ENCODE measurements around the gene RAB3GAP2.

Gene RAB3GAP2

DNA sequence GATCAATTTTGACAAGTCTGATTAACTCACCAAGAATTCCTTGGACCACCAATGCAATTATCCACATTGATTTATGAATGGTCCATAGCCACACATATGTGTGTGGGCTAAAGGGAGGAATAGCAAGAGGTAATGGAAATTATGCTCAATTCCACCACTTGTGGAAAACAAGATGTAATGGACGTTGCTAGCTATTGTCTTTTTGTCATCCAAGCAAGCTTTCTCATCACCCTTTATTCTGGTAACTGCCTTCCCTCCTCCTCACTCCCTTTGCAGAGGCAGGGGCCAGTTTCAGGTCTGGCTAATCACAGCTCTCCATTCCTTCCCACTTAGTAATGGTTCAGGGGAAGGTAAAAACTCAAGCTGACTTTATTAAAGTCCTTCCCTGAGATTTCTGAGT is 24.7 kb upstream of the RAB3GAP2 start:
- Histone ChIP-seq H3K79me1 (ENCODE audit: low read depth, low read length) (no peaks in the 10 kb centered on the region), H3K4me1 (ENCODE audit: control insufficient read depth in 2 of 2, insufficient read depth in 1 of 2, low read depth in 1 of 2, low read length in 2 of 2) (peaks cover 16 to 26% of the 10 kb centered on the region in 2 donors), H2AK5ac (ENCODE audit: low read depth, low read length) (no peak overlapping the region), H3K14ac (ENCODE audit: low read length) (no peak overlapping the region), H3K23ac (ENCODE audit: low read depth, low read length, poor library complexity) (no peak overlapping the region), H4K91ac (ENCODE audit: low read depth, low read length, poor library complexity) (no peak overlapping the region), H2AFZ (ENCODE audit: low read length) (peak overlapping the region; percentile 15), H3K27me3 (ENCODE audit: control insufficient read depth in 3 of 3, insufficient read depth in 3 of 3, low read depth in 1 of 3, low read length in 3 of 3) (no peaks in the 10 kb centered on the region), H2BK12ac (ENCODE audit: low read length) (no peak overlapping the region), H3K4ac (ENCODE audit: low read length) (no peak overlapping the region), H3K9ac (ENCODE audit: low read depth, low read length, poor library complexity) (no peak overlapping the region), H2BK5ac (ENCODE audit: low read length) (no peak overlapping the region), H3K36me3 (replicated peaks in 1 of 2; ENCODE audit: control insufficient read depth in 2 of 2, insufficient read depth in 2 of 2, low read length in 2 of 2) (no peaks in the 10 kb centered on the region), H3K18ac (ENCODE audit: low read length) (no peak overlapping the region), H2BK15ac (ENCODE audit: low read length) (no peak overlapping the region), H3K9me3 (replicated peaks in 1 of 2; ENCODE audit: control insufficient read depth in 2 of 2, insufficient read depth in 1 of 2, low read depth in 1 of 2, low read length in 2 of 2) (no peaks in the 10 kb centered on the region), H3K27ac (replicated peaks; ENCODE audit: low read length) (no peak overlapping the region), H3K4me3 (ENCODE audit: low read length in 2 of 2) (no peak overlapping the region), H4K8ac (ENCODE audit: low read depth, low read length) (no peak overlapping the region), H3K4me2 (ENCODE audit: insufficient read depth, low read length, poor library complexity, severe bottlenecking) (no peak overlapping the region), H2BK120ac (ENCODE audit: low read depth, low read length) (no peak overlapping the region)
- WGBS, 2 donors (ENCODE audit: extremely low coverage in 2 of 2, insufficient read length in 2 of 2, insufficient replicate concordance in 1 of 2): no CpG with 5 or more reads among the region's 1 CpG
- no peak for DNase-seq (ENCODE audit: low spot score)

DNA sequence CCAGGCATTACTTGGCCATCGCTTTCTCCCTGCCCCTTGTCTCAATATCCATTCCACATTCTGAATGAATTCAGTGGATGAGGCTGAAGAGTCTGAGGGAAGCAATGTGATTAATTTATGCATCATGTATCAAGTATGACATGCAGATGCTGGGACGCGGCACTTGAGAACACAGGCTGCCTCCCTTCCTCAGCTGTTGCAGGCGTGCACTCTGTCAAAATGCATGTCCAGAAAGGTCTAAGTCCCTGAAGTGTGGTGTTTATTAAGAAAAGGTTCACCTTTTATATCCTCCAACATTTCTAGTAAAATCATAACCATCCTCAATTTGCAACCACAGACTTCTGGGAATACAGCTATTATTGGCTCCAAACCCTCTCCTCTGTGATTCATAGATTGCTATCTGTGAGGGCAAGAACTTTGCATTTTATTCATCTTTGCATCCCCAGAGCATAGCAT is 22.6 kb upstream of the RAB3GAP2 start:
- no peak overlapping the region for H3K4me2 ChIP-seq (ENCODE audit: insufficient read depth, low read length, poor library complexity, severe bottlenecking)
- H2BK5ac ChIP-seq (ENCODE audit: low read length): no peak overlapping the region
- H2BK120ac ChIP-seq (ENCODE audit: low read depth, low read length): no peak overlapping the region
- no peak overlapping the region for H2BK15ac ChIP-seq (ENCODE audit: low read length)
- H3K18ac ChIP-seq (ENCODE audit: low read length): no peak overlapping the region
- DNase-seq (ENCODE audit: low spot score): no peak
- H3K23ac ChIP-seq (ENCODE audit: low read depth, low read length, poor library complexity): no peak overlapping the region
- H3K36me3 ChIP-seq (replicated peaks in 1 of 2; ENCODE audit: control insufficient read depth in 2 of 2, insufficient read depth in 2 of 2, low read length in 2 of 2): no peaks in the 10 kb centered on the region
- H2BK12ac ChIP-seq (ENCODE audit: low read length): no peak overlapping the region
- WGBS, 2 donors (ENCODE audit: extremely low coverage in 2 of 2, insufficient read length in 2 of 2, insufficient replicate concordance in 1 of 2): no CpG with 5 or more reads among the region's 4 CpGs
- no peak overlapping the region for H3K9ac ChIP-seq (ENCODE audit: low read depth, low read length, poor library complexity)
- H2AK5ac ChIP-seq (ENCODE audit: low read depth, low read length): no peak overlapping the region
- H3K79me1 ChIP-seq (ENCODE audit: low read depth, low read length): no peaks in the 10 kb centered on the region
- no peak overlapping the region for H4K8ac ChIP-seq (ENCODE audit: low read depth, low read length)
- H3K27ac ChIP-seq (replicated peaks; ENCODE audit: low read length): no peak overlapping the region
- no peak overlapping the region for H4K91ac ChIP-seq (ENCODE audit: low read depth, low read length, poor library complexity)
- peaks cover 14 to 16% of the 10 kb centered on the region in 2 donors for H3K4me1 ChIP-seq (ENCODE audit: control insufficient read depth in 2 of 2, insufficient read depth in 1 of 2, low read depth in 1 of 2, low read length in 2 of 2)
- H3K9me3 ChIP-seq (replicated peaks in 1 of 2; ENCODE audit: control insufficient read depth in 2 of 2, insufficient read depth in 1 of 2, low read depth in 1 of 2, low read length in 2 of 2): no peaks in the 10 kb centered on the region
- no peak overlapping the region for H3K4ac ChIP-seq (ENCODE audit: low read length)
- no peaks in the 10 kb centered on the region for H3K27me3 ChIP-seq (ENCODE audit: control insufficient read depth in 3 of 3, insufficient read depth in 3 of 3, low read depth in 1 of 3, low read length in 3 of 3)
- H2AFZ ChIP-seq (ENCODE audit: low read length): no peak overlapping the region
- no peak overlapping the region for H3K14ac ChIP-seq (ENCODE audit: low read length)
- no peak overlapping the region for H3K4me3 ChIP-seq (ENCODE audit: low read length in 2 of 2)

DNA sequence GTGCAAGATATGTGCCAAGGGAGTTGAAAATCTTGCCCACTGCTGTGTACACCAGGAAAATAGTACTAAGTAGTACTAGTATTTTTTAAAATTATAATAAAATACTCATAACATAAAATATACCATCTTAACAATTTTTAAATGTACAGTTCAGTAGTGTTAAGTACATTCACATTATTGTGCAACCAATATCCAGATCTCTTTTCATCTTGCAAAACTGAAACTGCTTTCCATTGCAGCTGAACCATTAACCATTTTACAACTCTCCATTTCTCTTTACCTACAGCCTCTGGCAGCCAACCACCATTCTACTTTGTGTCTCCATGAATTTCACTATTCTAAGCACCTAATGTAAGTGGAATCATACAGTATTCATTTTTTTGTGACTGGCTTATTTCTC is 19.3 kb upstream of the RAB3GAP2 start:
- Histone ChIP-seq H3K27me3 (ENCODE audit: control insufficient read depth in 3 of 3, insufficient read depth in 3 of 3, low read depth in 1 of 3, low read length in 3 of 3) (no peaks in the 10 kb centered on the region), H2BK5ac (ENCODE audit: low read length) (no peak overlapping the region), H3K18ac (ENCODE audit: low read length) (no peak overlapping the region)

DNA sequence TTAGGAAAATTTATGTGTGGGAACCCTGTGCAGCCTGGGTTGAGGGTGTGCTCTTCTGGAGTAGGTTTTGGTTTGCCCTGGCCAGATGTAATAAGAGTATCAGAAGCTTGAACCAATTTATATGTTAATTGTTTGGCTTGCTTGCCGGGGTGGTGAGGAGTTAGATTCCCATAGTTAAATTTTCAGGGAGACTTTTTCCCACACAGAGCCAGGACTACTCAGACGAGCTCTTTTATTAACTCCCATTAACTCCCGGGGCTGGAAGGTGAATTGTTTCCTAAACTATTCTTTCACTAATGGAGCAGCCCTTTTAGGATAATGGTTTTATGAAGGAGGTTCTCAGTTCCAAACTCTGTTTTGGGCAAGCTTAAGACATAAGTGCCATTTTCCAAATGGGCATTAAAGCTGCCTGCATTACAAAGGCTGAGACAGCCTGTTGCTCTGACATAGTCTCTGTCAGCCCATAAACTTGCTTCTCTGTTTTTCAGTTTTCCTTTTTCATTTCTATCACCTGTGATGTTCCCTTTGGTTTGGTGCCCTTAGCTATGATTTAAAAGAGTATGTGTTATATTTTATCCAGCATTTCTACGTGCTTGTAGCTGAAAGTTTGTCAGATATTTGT is 18.0 kb upstream of the RAB3GAP2 start:
- H3K4me2 ChIP-seq (ENCODE audit: insufficient read depth, low read length, poor library complexity, severe bottlenecking): no peak overlapping the region
- no peak overlapping the region for H2BK5ac ChIP-seq (ENCODE audit: low read length)
- no peaks in the 10 kb centered on the region for H3K27me3 ChIP-seq (ENCODE audit: control insufficient read depth in 3 of 3, insufficient read depth in 3 of 3, low read depth in 1 of 3, low read length in 3 of 3)
- H3K4me1 ChIP-seq (ENCODE audit: control insufficient read depth in 2 of 2, insufficient read depth in 1 of 2, low read depth in 1 of 2, low read length in 2 of 2): peaks cover 0 to 6% of the 10 kb centered on the region in 2 donors
- no peak overlapping the region for H4K91ac ChIP-seq (ENCODE audit: low read depth, low read length, poor library complexity)
- H3K36me3 ChIP-seq (replicated peaks in 1 of 2; ENCODE audit: control insufficient read depth in 2 of 2, insufficient read depth in 2 of 2, low read length in 2 of 2): no peaks in the 10 kb centered on the region
- H2AFZ ChIP-seq (ENCODE audit: low read length): peak overlapping the region; percentile 2
- no peak overlapping the region for H3K4ac ChIP-seq (ENCODE audit: low read length)
- no peak for DNase-seq (ENCODE audit: low spot score)
- H2BK15ac ChIP-seq (ENCODE audit: low read length): no peak overlapping the region
- no peak overlapping the region for H3K23ac ChIP-seq (ENCODE audit: low read depth, low read length, poor library complexity)
- no peaks in the 10 kb centered on the region for H3K79me1 ChIP-seq (ENCODE audit: low read depth, low read length)
- H3K27ac ChIP-seq (replicated peaks; ENCODE audit: low read length): no peak overlapping the region
- no peak overlapping the region for H2AK5ac ChIP-seq (ENCODE audit: low read depth, low read length)
- WGBS, 2 donors (ENCODE audit: extremely low coverage in 2 of 2, insufficient read length in 2 of 2, insufficient replicate concordance in 1 of 2): no CpG with 5 or more reads among the region's 4 CpGs
- no peak overlapping the region for H3K18ac ChIP-seq (ENCODE audit: low read length)
- H4K8ac ChIP-seq (ENCODE audit: low read depth, low read length): no peak overlapping the region
- no peaks in the 10 kb centered on the region for H3K9me3 ChIP-seq (replicated peaks in 1 of 2; ENCODE audit: control insufficient read depth in 2 of 2, insufficient read depth in 1 of 2, low read depth in 1 of 2, low read length in 2 of 2)
- no peak overlapping the region for H3K4me3 ChIP-seq (ENCODE audit: low read length in 2 of 2)
- no peak overlapping the region for H2BK120ac ChIP-seq (ENCODE audit: low read depth, low read length)
- no peak overlapping the region for H3K14ac ChIP-seq (ENCODE audit: low read length)
- no peak overlapping the region for H3K9ac ChIP-seq (ENCODE audit: low read depth, low read length, poor library complexity)
- no peak overlapping the region for H2BK12ac ChIP-seq (ENCODE audit: low read length)

More for the DNA sequence above, 19.3 kb upstream of the RAB3GAP2 start:
- Histone ChIP-seq H2AK5ac (ENCODE audit: low read depth, low read length) (no peak overlapping the region), H3K4ac (ENCODE audit: low read length) (no peak overlapping the region), H3K23ac (ENCODE audit: low read depth, low read length, poor library complexity) (no peak overlapping the region), H2BK120ac (ENCODE audit: low read depth, low read length) (no peak overlapping the region), H4K91ac (ENCODE audit: low read depth, low read length, poor library complexity) (no peak overlapping the region), H2BK15ac (ENCODE audit: low read length) (no peak overlapping the region), H3K14ac (ENCODE audit: low read length) (no peak overlapping the region), H3K4me3 (ENCODE audit: low read length in 2 of 2) (no peak overlapping the region), H3K79me1 (ENCODE audit: low read depth, low read length) (no peaks in the 10 kb centered on the region), H3K4me1 (ENCODE audit: control insufficient read depth in 2 of 2, insufficient read depth in 1 of 2, low read depth in 1 of 2, low read length in 2 of 2) (peaks cover 0 to 6% of the 10 kb centered on the region in 2 donors), H2AFZ (ENCODE audit: low read length) (no peak overlapping the region), H3K27ac (replicated peaks; ENCODE audit: low read length) (no peak overlapping the region), H3K4me2 (ENCODE audit: insufficient read depth, low read length, poor library complexity, severe bottlenecking) (no peak overlapping the region), H2BK12ac (ENCODE audit: low read length) (no peak overlapping the region), H3K9me3 (replicated peaks in 1 of 2; ENCODE audit: control insufficient read depth in 2 of 2, insufficient read depth in 1 of 2, low read depth in 1 of 2, low read length in 2 of 2) (no peaks in the 10 kb centered on the region), H3K9ac (ENCODE audit: low read depth, low read length, poor library complexity) (no peak overlapping the region), H3K36me3 (replicated peaks in 1 of 2; ENCODE audit: control insufficient read depth in 2 of 2, insufficient read depth in 2 of 2, low read length in 2 of 2) (no peaks in the 10 kb centered on the region), H4K8ac (ENCODE audit: low read depth, low read length) (no peak overlapping the region)
- DNase-seq (ENCODE audit: low spot score): no peak
